ENCODE data around the gene FRMD4A.

The FRMD4A gene

GRCh38 chr10:14326581-14326980, 4.1 kb downstream of the FRMD4A start:
- Histone ChIP-seq H3K27ac (ENCODE audit: insufficient read depth, low read depth, low read length, poor library complexity, severe bottlenecking) (no peak overlapping the region), H3K4me1 (ENCODE audit: control insufficient read depth, insufficient read depth, low read length) (peaks cover 16% of the 10 kb centered on the region), H3K9me3 (ENCODE audit: control insufficient read depth, low read length) (no peaks in the 10 kb centered on the region), H3K36me3 (ENCODE audit: control insufficient read depth, insufficient read depth, low read length) (no peaks in the 10 kb centered on the region), H3K27me3 (ENCODE audit: control insufficient read depth, insufficient read depth, low read length, poor library complexity, severe bottlenecking) (no peaks in the 10 kb centered on the region), H3K4me3 (ENCODE audit: insufficient read depth, low read depth, low read length) (no peak overlapping the region)
- WGBS, 2 experiments, result 87 to 89% methylated on average over 8 of the region's 8 CpGs

GRCh38 chr10:14325325-14325955, 5.3 kb downstream of the FRMD4A start:
- no peaks in the 10 kb centered on the region for H3K36me3 ChIP-seq (ENCODE audit: control insufficient read depth, insufficient read depth, low read length)
- H3K27me3 ChIP-seq (ENCODE audit: control insufficient read depth, insufficient read depth, low read length, poor library complexity, severe bottlenecking), result no peaks in the 10 kb centered on the region
- H3K4me1 ChIP-seq (ENCODE audit: control insufficient read depth, insufficient read depth, low read length), result peaks cover 10% of the 10 kb centered on the region
- 72 to 77% methylated on average over 4 of the region's 4 CpGs for WGBS, 2 experiments
- no peak overlapping the region for H3K4me3 ChIP-seq (ENCODE audit: insufficient read depth, low read depth, low read length)
- H3K9me3 ChIP-seq (ENCODE audit: control insufficient read depth, low read length), result no peaks in the 10 kb centered on the region
- no peak overlapping the region for H3K27ac ChIP-seq (ENCODE audit: insufficient read depth, low read depth, low read length, poor library complexity, severe bottlenecking)

GRCh38 chr10:14322526-14323188, 8.1 kb downstream of the FRMD4A start:
- no peaks in the 10 kb centered on the region for H3K4me1 ChIP-seq (ENCODE audit: control insufficient read depth, insufficient read depth, low read length)
- no peak overlapping the region for H3K4me3 ChIP-seq (ENCODE audit: insufficient read depth, low read depth, low read length)
- H3K9me3 ChIP-seq (ENCODE audit: control insufficient read depth, low read length), result no peaks in the 10 kb centered on the region
- 77% methylated on average over 5 of the region's 5 CpGs for whole genome bisulfite sequencing, 2 experiments
- H3K27ac ChIP-seq (ENCODE audit: insufficient read depth, low read depth, low read length, poor library complexity, severe bottlenecking), result no peak overlapping the region
- H3K36me3 ChIP-seq (ENCODE audit: control insufficient read depth, insufficient read depth, low read length), result no peaks in the 10 kb centered on the region
- no peaks in the 10 kb centered on the region for H3K27me3 ChIP-seq (ENCODE audit: control insufficient read depth, insufficient read depth, low read length, poor library complexity, severe bottlenecking)

GRCh38 chr10:14318007-14318406, 12.7 kb downstream of the FRMD4A start:
- no peaks in the 10 kb centered on the region for H3K27me3 ChIP-seq (ENCODE audit: control insufficient read depth, insufficient read depth, low read length, poor library complexity, severe bottlenecking)
- no peak overlapping the region for H3K4me3 ChIP-seq (ENCODE audit: insufficient read depth, low read depth, low read length)
- no peaks in the 10 kb centered on the region for H3K9me3 ChIP-seq (ENCODE audit: control insufficient read depth, low read length)
- no peaks in the 10 kb centered on the region for H3K36me3 ChIP-seq (ENCODE audit: control insufficient read depth, insufficient read depth, low read length)
- no peaks in the 10 kb centered on the region for H3K4me1 ChIP-seq (ENCODE audit: control insufficient read depth, insufficient read depth, low read length)
- 94% methylated on average over 1 of the region's 1 CpG for WGBS, 2 experiments
- no peak overlapping the region for H3K27ac ChIP-seq (ENCODE audit: insufficient read depth, low read depth, low read length, poor library complexity, severe bottlenecking)

- Histone ChIP-seq H3K36me3 (ENCODE audit: control insufficient read depth, insufficient read depth, low read length) (no peaks in the 10 kb centered on the region), H3K4me3 (ENCODE audit: insufficient read depth, low read depth, low read length) (no peak overlapping the region), H3K9me3 (ENCODE audit: control insufficient read depth, low read length) (no peaks in the 10 kb centered on the region), H3K4me1 (ENCODE audit: control insufficient read depth, insufficient read depth, low read length) (no peaks in the 10 kb centered on the region), H3K27ac (ENCODE audit: insufficient read depth, low read depth, low read length, poor library complexity, severe bottlenecking) (no peak overlapping the region), H3K27me3 (ENCODE audit: control insufficient read depth, insufficient read depth, low read length, poor library complexity, severe bottlenecking) (no peaks in the 10 kb centered on the region)
- 94 to 98% methylated on average over 3 of the region's 4 CpGs for WGBS, 2 experiments
Observed at GRCh38 chr10:14312014-14312413, 18.7 kb downstream of the FRMD4A start.

GRCh38 chr10:14311206-14311957, 19.3 kb downstream of the FRMD4A start:
- 89 to 90% methylated on average over 6 of the region's 6 CpGs for WGBS, 2 experiments
- Histone ChIP-seq H3K27ac (ENCODE audit: insufficient read depth, low read depth, low read length, poor library complexity, severe bottlenecking) (no peak overlapping the region), H3K27me3 (ENCODE audit: control insufficient read depth, insufficient read depth, low read length, poor library complexity, severe bottlenecking) (no peaks in the 10 kb centered on the region), H3K36me3 (ENCODE audit: control insufficient read depth, insufficient read depth, low read length) (no peaks in the 10 kb centered on the region), H3K4me1 (ENCODE audit: control insufficient read depth, insufficient read depth, low read length) (no peaks in the 10 kb centered on the region), H3K9me3 (ENCODE audit: control insufficient read depth, low read length) (no peaks in the 10 kb centered on the region), H3K4me3 (ENCODE audit: insufficient read depth, low read depth, low read length) (no peak overlapping the region)

GRCh38 chr10:14309593-14309992, 21.1 kb downstream of the FRMD4A start:
- Histone ChIP-seq H3K4me3 (ENCODE audit: insufficient read depth, low read depth, low read length) (no peak overlapping the region), H3K9me3 (ENCODE audit: control insufficient read depth, low read length) (no peaks in the 10 kb centered on the region), H3K4me1 (ENCODE audit: control insufficient read depth, insufficient read depth, low read length) (no peaks in the 10 kb centered on the region), H3K27ac (ENCODE audit: insufficient read depth, low read depth, low read length, poor library complexity, severe bottlenecking) (no peak overlapping the region), H3K27me3 (ENCODE audit: control insufficient read depth, insufficient read depth, low read length, poor library complexity, severe bottlenecking) (no peaks in the 10 kb centered on the region), H3K36me3 (ENCODE audit: control insufficient read depth, insufficient read depth, low read length) (no peaks in the 10 kb centered on the region)
- WGBS, 2 experiments, result 87 to 93% methylated on average over 10 of the region's 10 CpGs

GRCh38 chr10:14306190-14306589, 24.5 kb downstream of the FRMD4A start:
- Histone ChIP-seq H3K36me3 (ENCODE audit: control insufficient read depth, insufficient read depth, low read length) (no peaks in the 10 kb centered on the region), H3K4me3 (ENCODE audit: insufficient read depth, low read depth, low read length) (no peak overlapping the region), H3K9me3 (ENCODE audit: control insufficient read depth, low read length) (no peaks in the 10 kb centered on the region), H3K4me1 (ENCODE audit: control insufficient read depth, insufficient read depth, low read length) (no peaks in the 10 kb centered on the region), H3K27ac (ENCODE audit: insufficient read depth, low read depth, low read length, poor library complexity, severe bottlenecking) (no peak overlapping the region), H3K27me3 (ENCODE audit: control insufficient read depth, insufficient read depth, low read length, poor library complexity, severe bottlenecking) (no peaks in the 10 kb centered on the region)
- 92 to 94% methylated on average over 5 of the region's 5 CpGs for WGBS, 2 experiments

GRCh38 chr10:14304046-14304445, 26.7 kb downstream of the FRMD4A start:
- Histone ChIP-seq H3K4me3 (ENCODE audit: insufficient read depth, low read depth, low read length) (no peak overlapping the region), H3K4me1 (ENCODE audit: control insufficient read depth, insufficient read depth, low read length) (no peaks in the 10 kb centered on the region), H3K9me3 (ENCODE audit: control insufficient read depth, low read length) (no peaks in the 10 kb centered on the region), H3K36me3 (ENCODE audit: control insufficient read depth, insufficient read depth, low read length) (no peaks in the 10 kb centered on the region), H3K27ac (ENCODE audit: insufficient read depth, low read depth, low read length, poor library complexity, severe bottlenecking) (no peak overlapping the region), H3K27me3 (ENCODE audit: control insufficient read depth, insufficient read depth, low read length, poor library complexity, severe bottlenecking) (no peaks in the 10 kb centered on the region)
- WGBS, 2 experiments, result 93 to 94% methylated on average over 5 of the region's 5 CpGs

GRCh38 chr10:14302035-14302434, 28.7 kb downstream of the FRMD4A start:
- Histone ChIP-seq H3K27ac (ENCODE audit: insufficient read depth, low read depth, low read length, poor library complexity, severe bottlenecking) (no peak overlapping the region), H3K4me1 (ENCODE audit: control insufficient read depth, insufficient read depth, low read length) (no peaks in the 10 kb centered on the region), H3K36me3 (ENCODE audit: control insufficient read depth, insufficient read depth, low read length) (no peaks in the 10 kb centered on the region), H3K27me3 (ENCODE audit: control insufficient read depth, insufficient read depth, low read length, poor library complexity, severe bottlenecking) (no peaks in the 10 kb centered on the region), H3K4me3 (ENCODE audit: insufficient read depth, low read depth, low read length) (no peak overlapping the region), H3K9me3 (ENCODE audit: control insufficient read depth, low read length) (no peaks in the 10 kb centered on the region)
- WGBS, 2 experiments, result 38 to 79% methylated on average over 1 to 2 of the region's 2 CpGs
